Measurements from ENCODE around the gene ACSL3. TPM values are rescaled to one million over a fixed set of nuclear protein-coding genes. Genes with fewer than 3 reads are reported as not detected.

ACSL3 gene
- total RNA-seq, 1 experiment from 2014 or later: 85.2 TPM

GRCh38 chr2:222973733-222974132 is 112.9 kb downstream of the ACSL3 start:
- no peak overlapping the region for H3K27ac ChIP-seq (ENCODE audit: low read length)
- TF ChIP-seq POLR2AphosphoS5 (IDR thresholded peaks at IDR 0.05; ENCODE audit: low read depth, low read length) (no peak), REST (IDR thresholded peaks at IDR 0.05; ENCODE audit: insufficient read depth in 1 of 2, low read depth in 2 of 2, low read length in 1 of 2) (no peak), TCF7L2 (IDR thresholded peaks at IDR 0.05; ENCODE audit: low read depth, low read length) (no peak), CTCF (IDR thresholded peaks at IDR 0.05) (no peak), SIN3A (IDR thresholded peaks at IDR 0.05; ENCODE audit: borderline replicate concordance, insufficient read depth, low read depth, low read length) (no peak)
- no peak for DNase-seq (ENCODE audit: low read depth, low spot score)
- no peaks in the 10 kb centered on the region for H3K27me3 ChIP-seq (ENCODE audit: control insufficient read depth, insufficient read depth, low read length)
- no peaks in the 10 kb centered on the region for H3K9me3 ChIP-seq (ENCODE audit: control insufficient read depth, insufficient read depth, low read depth, low read length)
- POLR2A ChIA-PET: no interaction called here
- CTCF ChIA-PET: interaction anchor here (0.5 kb wide), 1 partner anchor 108 kb away, joined by 4 read pairs; no protein-coding TSS in a partner anchor
- intact Hi-C loops (cut with micrococcal nuclease; ENCODE audit: unreplicated experiment): loop anchor here (2.0 kb wide), 1 partner anchor 127 kb away; no protein-coding TSS in a partner anchor
- H3K4me3 ChIP-seq (ENCODE audit: low read depth in 2 of 2, low read length in 2 of 2): no peak overlapping the region
- BruUV-seq (replicated peaks): no TSS peak
- no peaks in the 10 kb centered on the region for H3K36me3 ChIP-seq (ENCODE audit: control insufficient read depth, insufficient read depth, low read length)
- H3K4me1 ChIP-seq (ENCODE audit: control insufficient read depth, insufficient read depth, low read length): no peaks in the 10 kb centered on the region
- no peak for ATAC-seq
- in situ Hi-C loops (cut with HindIII; ENCODE audit: low pct_unique_long_range_greater_than_20kb, low sequenced_read_pairs): no loop called here

- ChIA-PET CTCF (no interaction called here), POLR2A (no interaction called here)
- no TSS peak for BruUV-seq (replicated peaks)
- Histone ChIP-seq H3K4me3 (ENCODE audit: low read depth in 2 of 2, low read length in 2 of 2) (no peak overlapping the region), H3K4me1 (ENCODE audit: control insufficient read depth, insufficient read depth, low read length) (no peaks in the 10 kb centered on the region), H3K36me3 (ENCODE audit: control insufficient read depth, insufficient read depth, low read length) (no peaks in the 10 kb centered on the region), H3K27ac (ENCODE audit: low read length) (no peak overlapping the region), H3K27me3 (ENCODE audit: control insufficient read depth, insufficient read depth, low read length) (no peaks in the 10 kb centered on the region), H3K9me3 (ENCODE audit: control insufficient read depth, insufficient read depth, low read depth, low read length) (no peaks in the 10 kb centered on the region)
- TF ChIP-seq POLR2AphosphoS5 (IDR thresholded peaks at IDR 0.05; ENCODE audit: low read depth, low read length) (no peak), CTCF (IDR thresholded peaks at IDR 0.05) (no peak), REST (IDR thresholded peaks at IDR 0.05; ENCODE audit: insufficient read depth in 1 of 2, low read depth in 2 of 2, low read length in 1 of 2) (no peak)
- intact Hi-C loops (cut with micrococcal nuclease; ENCODE audit: unreplicated experiment): no loop called here
- ATAC-seq (no peak), DNase-seq (ENCODE audit: low read depth, low spot score) (no peak)
- in situ Hi-C loops (cut with HindIII; ENCODE audit: low pct_unique_long_range_greater_than_20kb, low sequenced_read_pairs): no loop called here
Measured at GRCh38 chr2:222976521-222977061, 115.8 kb downstream of the ACSL3 start.

Data from Panc1 (cell line).